BJ (cell line): ENCODE data around the gene ZNF546. TPM values are rescaled to one million over a fixed set of nuclear protein-coding genes. Genes with fewer than 3 reads are reported as not detected.

ENCODE experiments used
- CTCF ChIA-PET: fragments of 350-600 bp; formaldehyde crosslinking; extraction: SDS; loops from one replicate; lab custom pipeline; 2021; ENCODE audit warnings: antibody characterized with exemption, inconsistent platforms; lab: Yijun Ruan, JAX
- POLR2A ChIA-PET: fragments of 300-600 bp; sonication (Branson Sonifier 250); formaldehyde crosslinking; extraction: SDS; loops from one replicate; lab custom pipeline; 2021; ENCODE audit warnings: antibody characterized with exemption; lab: Charles Lee
- DNase-seq: peaks from one replicate; pipeline ENCODE4 v3.0.0-alpha.2; 2011; ENCODE audit warnings: low read depth
- H3K27me3 ChIP-seq: 2 replicates; pipeline ENCODE4 v1.6.0; 2011; ENCODE audit warnings: low read length; ENCODE audit not compliant: control insufficient read depth, insufficient read depth
- H3K36me3 ChIP-seq: 2 replicates; pipeline ENCODE4 v1.5.1; 2011; ENCODE audit warnings: low read length; ENCODE audit not compliant: control insufficient read depth, insufficient read depth
- H3K4me3 ChIP-seq: 2 replicates; pipeline ENCODE4 v1.5.1; 2011; ENCODE audit warnings: low read depth, mild to moderate bottlenecking, control low read depth, low read length
- polyA plus RNA-seq: library from polyadenylated mRNA; depleted of rRNA; stranded (reverse); fragments of >200 nt; gene quantifications from 2 replicates; pipeline ENCODE4 v1.2.3, GENCODE V29; 2011
- TF ChIP-seq, protein P1 (sequence below): IDR thresholded peaks from 2 replicates; pipeline ENCODE4 v1.5.1; 2011; ENCODE audit warnings: low read depth, mild to moderate bottlenecking, control low read depth, inconsistent platforms, low read length, moderate library complexity; ENCODE audit not compliant: insufficient read depth

ZNF546 gene
- polyA plus RNA-seq, 1 experiment: 1.4 TPM

- CTCF ChIA-PET: interaction anchor here (0.6 to 1.3 kb wide), 2 partner anchors 176 to 465 kb away, joined by 3 to 6 read pairs; no protein-coding TSS in a partner anchor
- POLR2A ChIA-PET: no interaction called here
- TF ChIP-seq, protein P1, sequence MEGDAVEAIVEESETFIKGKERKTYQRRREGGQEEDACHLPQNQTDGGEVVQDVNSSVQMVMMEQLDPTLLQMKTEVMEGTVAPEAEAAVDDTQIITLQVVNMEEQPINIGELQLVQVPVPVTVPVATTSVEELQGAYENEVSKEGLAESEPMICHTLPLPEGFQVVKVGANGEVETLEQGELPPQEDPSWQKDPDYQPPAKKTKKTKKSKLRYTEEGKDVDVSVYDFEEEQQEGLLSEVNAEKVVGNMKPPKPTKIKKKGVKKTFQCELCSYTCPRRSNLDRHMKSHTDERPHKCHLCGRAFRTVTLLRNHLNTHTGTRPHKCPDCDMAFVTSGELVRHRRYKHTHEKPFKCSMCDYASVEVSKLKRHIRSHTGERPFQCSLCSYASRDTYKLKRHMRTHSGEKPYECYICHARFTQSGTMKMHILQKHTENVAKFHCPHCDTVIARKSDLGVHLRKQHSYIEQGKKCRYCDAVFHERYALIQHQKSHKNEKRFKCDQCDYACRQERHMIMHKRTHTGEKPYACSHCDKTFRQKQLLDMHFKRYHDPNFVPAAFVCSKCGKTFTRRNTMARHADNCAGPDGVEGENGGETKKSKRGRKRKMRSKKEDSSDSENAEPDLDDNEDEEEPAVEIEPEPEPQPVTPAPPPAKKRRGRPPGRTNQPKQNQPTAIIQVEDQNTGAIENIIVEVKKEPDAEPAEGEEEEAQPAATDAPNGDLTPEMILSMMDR: no peak
- DNase-seq: no peak
- no peak overlapping the region for H3K4me3 ChIP-seq
- no peaks in the 10 kb centered on the region for H3K27me3 ChIP-seq
- peaks cover 5% of the 10 kb centered on the region; the same call in 1 of the 2 replicates for H3K36me3 ChIP-seq
Measured at GRCh38 chr19:39968789-39969188, 28.1 kb upstream of the ZNF546 start.

- POLR2A ChIA-PET: no interaction called here
Measured at GRCh38 chr19:39969266-39969665, 27.6 kb upstream of the ZNF546 start.

GRCh38 chr19:39969681-39970424 lies 27.0 kb upstream of the ZNF546 start:
- CTCF ChIA-PET: interaction anchor here (0.8 to 2.7 kb wide), 7 partner anchors 9 to 177 kb away, joined by 3 to 20 read pairs (median 5); no protein-coding TSS in a partner anchor
- TF ChIP-seq, protein P1: no peak
- H3K27me3 ChIP-seq: no peaks in the 10 kb centered on the region
- DNase-seq: no peak
- POLR2A ChIA-PET: no interaction called here
- H3K4me3 ChIP-seq: peak overlapping the region; percentile 93
- peaks cover 14% of the 10 kb centered on the region for H3K36me3 ChIP-seq

More at GRCh38 chr19:39969266-39969665, 27.6 kb upstream of the ZNF546 start:
- Histone ChIP-seq H3K36me3 (peaks cover 9% of the 10 kb centered on the region), H3K4me3 (no peak overlapping the region), H3K27me3 (no peaks in the 10 kb centered on the region)
- CTCF ChIA-PET: interaction anchor here (1.3 kb wide), 1 partner anchor 176 kb away, joined by 6 read pairs; no protein-coding TSS in a partner anchor
- DNase-seq: no peak
- TF ChIP-seq, protein P1: no peak

- Histone ChIP-seq H3K36me3 (peaks cover 14% of the 10 kb centered on the region), H3K27me3 (no peaks in the 10 kb centered on the region), H3K4me3 (peak overlapping the region; percentile 93)
- CTCF ChIA-PET: interaction anchor here (0.8 to 2.7 kb wide), 7 partner anchors 10 to 178 kb away, joined by 3 to 20 read pairs (median 4); no protein-coding TSS in a partner anchor
- POLR2A ChIA-PET: interaction anchor here (0.5 to 1.0 kb wide), 3 partner anchors 15 to 130 kb away, joined by 4 to 5 read pairs (median 4); no protein-coding TSS in a partner anchor
- TF ChIP-seq, protein P1: no peak
- no peak for DNase-seq
Measured at GRCh38 chr19:39970425-39970674, 26.5 kb upstream of the ZNF546 start.

DNA sequence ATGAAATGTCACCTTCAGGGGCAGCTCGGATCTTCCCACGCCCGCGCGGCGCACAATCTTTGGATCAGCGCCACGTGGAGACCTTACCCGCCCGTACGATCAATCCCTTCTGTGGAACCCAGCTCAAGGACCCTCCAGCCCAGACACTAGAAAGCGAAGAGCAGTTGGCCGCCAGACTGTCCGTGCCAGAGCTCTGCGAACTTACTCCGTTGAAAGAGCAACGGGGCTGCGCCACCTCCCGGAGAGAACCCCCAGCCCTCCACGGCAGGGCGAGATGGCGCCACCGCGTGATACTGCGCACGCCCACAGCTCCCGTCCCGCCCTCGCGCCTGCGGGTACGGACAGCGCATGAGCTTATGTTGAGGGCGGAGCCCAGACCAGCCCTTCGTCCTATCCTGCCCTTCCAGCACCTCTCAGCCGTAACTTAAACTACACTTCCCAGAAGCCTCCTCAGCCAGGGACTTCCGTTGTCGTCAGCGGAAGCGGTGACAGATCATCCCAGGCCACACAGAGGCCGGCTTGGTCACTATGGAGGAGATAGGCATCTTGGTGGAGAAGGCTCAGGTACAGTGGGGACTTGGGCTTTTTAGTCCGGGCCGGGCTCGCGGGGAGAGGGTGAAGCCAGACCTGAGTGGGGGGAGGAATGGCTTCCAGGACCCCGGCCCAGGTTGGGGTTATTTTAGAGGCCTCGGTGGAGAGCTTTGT lies 26.0 kb upstream of the ZNF546 start, which contains the start of gene PSMC4:
PSMC4 (plus strand) TSS at position 491 of the 705 bp plus-strand sequence; CDS start at position 529, 38 bp downstream.
- Histone ChIP-seq H3K36me3 (peaks cover 16% of the 10 kb centered on the region), H3K27me3 (no peaks in the 10 kb centered on the region), H3K4me3 (peak within 1 kb of the TSS; percentile 93)
- ChIA-PET CTCF (interaction anchor here (0.8 to 2.7 kb wide), 7 partner anchors 9 to 178 kb away, joined by 3 to 20 read pairs (median 4); no protein-coding TSS in a partner anchor), POLR2A (interaction anchor here (0.5 to 1.0 kb wide), 3 partner anchors 15 to 130 kb away, joined by 4 to 5 read pairs (median 4); no protein-coding TSS in a partner anchor)
- peak; percentile 96 for DNase-seq
- TF ChIP-seq, protein P1: peak; percentile 80
